Measurements from ENCODE around the gene TSC22D1.
"Not testable (repeated sequence)": the region's sequence is repeated elsewhere in the genome, so short reads cannot be mapped to it uniquely, and the experiment has no call there.

TSC22D1 gene

GRCh38 chr13:44498969-44499368 lies 77.2 kb downstream of the TSC22D1 start:
- DNase-seq = no peak

- no peak for DNase-seq
Measured at GRCh38 chr13:44498502-44498901, 77.6 kb downstream of the TSC22D1 start.

GRCh38 chr13:44497801-44498200 lies 78.3 kb downstream of the TSC22D1 start:
- DNase-seq = no peak

GRCh38 chr13:44493213-44493812 lies 82.8 kb downstream of the TSC22D1 start:
- DNase-seq = no peak

- no peak for DNase-seq
Measured at GRCh38 chr13:44489751-44490150, 86.4 kb downstream of the TSC22D1 start.

- no peak for DNase-seq
Measured at GRCh38 chr13:44487989-44488388, 88.1 kb downstream of the TSC22D1 start.

GRCh38 chr13:44484562-44485138 lies 91.5 kb downstream of the TSC22D1 start:
- no peak for DNase-seq

GRCh38 chr13:44474122-44474910 lies 101.8 kb downstream of the TSC22D1 start:
- no peak for DNase-seq

- DNase-seq = no peak
Measured at GRCh38 chr13:44471686-44472085, 104.4 kb downstream of the TSC22D1 start.

- DNase-seq = no peak
Measured at GRCh38 chr13:44470638-44471562, 105.2 kb downstream of the TSC22D1 start.

- no peak for DNase-seq
Measured at GRCh38 chr13:44468874-44469273, 107.3 kb downstream of the TSC22D1 start.

GRCh38 chr13:44465318-44465717 lies 110.8 kb downstream of the TSC22D1 start:
- DNase-seq = no peak

GRCh38 chr13:44464471-44464870 lies 111.7 kb downstream of the TSC22D1 start:
- no peak for DNase-seq

- no peak for DNase-seq
Measured at GRCh38 chr13:44463759-44464158, 112.4 kb downstream of the TSC22D1 start.

GRCh38 chr13:44459674-44460073 lies 116.5 kb downstream of the TSC22D1 start:
- DNase-seq = no peak

- DNase-seq = no peak
Measured at GRCh38 chr13:44458313-44458975, 117.7 kb downstream of the TSC22D1 start.

GRCh38 chr13:44456212-44456611 lies 119.9 kb downstream of the TSC22D1 start:
- not testable (repeated sequence) for DNase-seq

- DNase-seq = no peak
Measured at GRCh38 chr13:44455769-44456168, 120.4 kb downstream of the TSC22D1 start.

GRCh38 chr13:44453881-44454280 lies 122.2 kb downstream of the TSC22D1 start:
- DNase-seq = no peak

- DNase-seq = no peak
Measured at GRCh38 chr13:44453069-44453468, 123.1 kb downstream of the TSC22D1 start.

GRCh38 chr13:44452418-44452817 lies 123.7 kb downstream of the TSC22D1 start:
- no peak for DNase-seq

- no peak for DNase-seq
Measured at GRCh38 chr13:44451651-44452050, 124.5 kb downstream of the TSC22D1 start.

GRCh38 chr13:44451126-44451525 lies 125.0 kb downstream of the TSC22D1 start:
- DNase-seq = no peak
